Right atrium auricular region (tissue), 2 donors: Measurements from ENCODE around the gene TIFAB. TPM values are rescaled to one million over a fixed set of nuclear protein-coding genes. Genes with fewer than 3 reads are reported as not detected.
A peak's percentile ranks its signal among the peaks of the same experiment; 100 is the strongest.

Source experiments
- DNase-seq: peaks from one replicate; pipeline ENCODE4 v3.0.0-alpha.2; 2019; ENCODE audit warnings: low spot score
- H3K27ac ChIP-seq, 2 donors: fragments of 200-600 bp; sonication (generic); 1 replicate in 1 of 2; 2 replicates in 1 of 2; pipeline ENCODE4 v1.5.1; 2016 to 2019
- H3K27me3 ChIP-seq, 2 donors: fragments of 200-600 bp; sonication (generic); one replicate each; pipeline versions ENCODE4 v1.5.1 to v1.6.0; 2017 to 2019
- H3K36me3 ChIP-seq: fragments of 200-600 bp; sonication (generic); one replicate; pipeline ENCODE4 v1.5.1; 2016
- H3K4me1 ChIP-seq, 2 donors: fragments of 200-600 bp; sonication (generic); one replicate each; pipeline versions ENCODE4 v1.5.1 to v1.6.0; 2017 to 2019
- H3K4me3 ChIP-seq, 2 donors: fragments of 200-600 bp; sonication (generic); 1 replicate in 1 of 2; 2 replicates in 1 of 2; pipeline ENCODE4 v1.5.1; 2017 to 2019; ENCODE audit warnings: mild to moderate bottlenecking in 1 of 2, moderate library complexity in 1 of 2
- H3K9me3 ChIP-seq, 2 donors: fragments of 200-600 bp; sonication (generic); one replicate each; pipeline ENCODE4 v1.5.1; 2019
- total RNA-seq, 2 donors: library from RNA; depleted of rRNA; stranded (reverse); fragments of >200 nt; gene quantifications; one replicate each; pipeline ENCODE4 v1.1.0, GENCODE V29; 2016
- TF ChIP-seq, protein P1 (sequence below), 2 donors: fragments of 200-600 bp; sonication (generic); IDR thresholded peaks; one replicate each; pipeline ENCODE4 v1.5.1; 2019; ENCODE audit warnings: antibody characterized with exemption in 2 of 2

The TIFAB gene
- total RNA-seq, 2 donors from 2014 or later, result not detected

DNA sequence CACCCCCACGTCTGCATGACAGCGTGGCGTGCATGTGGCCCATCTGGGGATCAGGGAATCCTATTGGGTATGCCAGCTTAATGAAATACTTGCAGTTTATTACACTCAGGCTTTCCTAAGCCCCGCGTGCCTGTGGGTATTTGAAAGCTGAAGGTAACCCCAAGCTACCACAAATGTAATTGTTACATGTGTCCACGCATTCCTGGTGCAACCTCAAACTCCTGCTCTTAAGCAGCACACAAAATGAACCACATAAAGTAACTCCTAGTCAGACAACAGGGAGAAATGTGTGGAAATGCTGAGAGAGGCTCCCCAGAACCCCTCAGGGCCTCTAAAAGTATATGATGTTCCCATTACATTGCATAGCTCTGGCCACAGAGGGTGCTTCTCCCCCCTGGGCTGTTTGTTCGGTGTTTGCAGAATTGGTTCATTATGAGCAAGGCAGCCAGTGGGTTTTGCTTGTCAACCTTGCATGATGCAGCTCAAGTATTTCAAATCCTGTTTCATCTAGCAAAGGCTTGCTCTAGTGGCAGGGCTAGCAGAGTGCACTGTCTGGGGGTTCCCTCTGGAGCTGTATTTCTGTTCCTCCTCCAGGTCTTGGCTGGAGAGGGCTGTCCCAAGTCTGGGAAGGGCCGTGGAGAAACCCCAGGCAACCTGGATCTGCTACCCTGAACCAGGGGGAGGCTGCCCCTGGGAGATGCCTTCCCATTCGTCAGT lies 3.2 kb downstream of the TIFAB start:
- Histone ChIP-seq H3K36me3 (no peaks in the 10 kb centered on the region), H3K4me3 (no peak overlapping the region), H3K27ac (no peak overlapping the region), H3K9me3 (no peaks in the 10 kb centered on the region), H3K4me1 (no peaks in the 10 kb centered on the region), H3K27me3 (no peaks in the 10 kb centered on the region)
- TF ChIP-seq, protein P1, sequence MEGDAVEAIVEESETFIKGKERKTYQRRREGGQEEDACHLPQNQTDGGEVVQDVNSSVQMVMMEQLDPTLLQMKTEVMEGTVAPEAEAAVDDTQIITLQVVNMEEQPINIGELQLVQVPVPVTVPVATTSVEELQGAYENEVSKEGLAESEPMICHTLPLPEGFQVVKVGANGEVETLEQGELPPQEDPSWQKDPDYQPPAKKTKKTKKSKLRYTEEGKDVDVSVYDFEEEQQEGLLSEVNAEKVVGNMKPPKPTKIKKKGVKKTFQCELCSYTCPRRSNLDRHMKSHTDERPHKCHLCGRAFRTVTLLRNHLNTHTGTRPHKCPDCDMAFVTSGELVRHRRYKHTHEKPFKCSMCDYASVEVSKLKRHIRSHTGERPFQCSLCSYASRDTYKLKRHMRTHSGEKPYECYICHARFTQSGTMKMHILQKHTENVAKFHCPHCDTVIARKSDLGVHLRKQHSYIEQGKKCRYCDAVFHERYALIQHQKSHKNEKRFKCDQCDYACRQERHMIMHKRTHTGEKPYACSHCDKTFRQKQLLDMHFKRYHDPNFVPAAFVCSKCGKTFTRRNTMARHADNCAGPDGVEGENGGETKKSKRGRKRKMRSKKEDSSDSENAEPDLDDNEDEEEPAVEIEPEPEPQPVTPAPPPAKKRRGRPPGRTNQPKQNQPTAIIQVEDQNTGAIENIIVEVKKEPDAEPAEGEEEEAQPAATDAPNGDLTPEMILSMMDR (IDR thresholded peaks at IDR 0.05), result no peak
- no peak for DNase-seq

DNA sequence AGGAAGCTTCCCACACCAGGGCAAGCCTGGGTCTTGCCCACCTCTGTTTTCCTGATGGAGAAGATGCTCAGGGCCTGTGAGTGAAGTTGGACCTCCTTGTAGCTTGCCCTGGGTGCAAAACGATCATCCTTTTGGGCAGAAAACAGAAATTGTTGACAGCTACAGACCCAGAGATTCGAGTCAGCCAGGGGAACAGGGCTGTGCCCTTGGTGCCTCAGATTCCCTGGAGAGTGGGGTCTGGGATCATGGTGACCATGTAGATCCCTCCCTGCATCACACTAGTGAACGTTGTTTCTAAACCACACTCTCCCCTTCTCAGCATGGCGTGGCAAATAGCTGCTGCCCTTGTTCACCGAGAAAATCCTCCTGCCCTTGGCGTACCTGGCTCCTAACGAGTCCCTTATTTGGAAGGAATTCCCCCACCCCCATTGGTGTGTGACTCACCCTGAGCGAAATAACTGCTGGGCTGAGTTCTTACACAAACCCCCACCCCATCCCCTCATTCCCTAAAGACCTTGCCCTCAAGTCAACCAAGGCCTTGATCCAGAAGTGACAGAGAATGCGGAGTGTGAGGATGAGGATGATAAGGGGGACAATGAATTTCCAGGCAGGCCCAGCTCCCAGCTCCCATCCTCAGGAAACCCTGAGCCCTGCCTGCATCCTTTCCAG lies 3.9 kb downstream of the TIFAB start:
- H3K4me3 ChIP-seq, result no peak overlapping the region
- H3K4me1 ChIP-seq, result peaks cover 0 to 4% of the 10 kb centered on the region in 2 donors
- TF ChIP-seq, protein P1 (IDR thresholded peaks at IDR 0.05), result no peak
- H3K36me3 ChIP-seq, result no peaks in the 10 kb centered on the region
- H3K9me3 ChIP-seq, result no peaks in the 10 kb centered on the region
- DNase-seq, result no peak
- H3K27me3 ChIP-seq, result no peaks in the 10 kb centered on the region
- no peak overlapping the region for H3K27ac ChIP-seq

DNA sequence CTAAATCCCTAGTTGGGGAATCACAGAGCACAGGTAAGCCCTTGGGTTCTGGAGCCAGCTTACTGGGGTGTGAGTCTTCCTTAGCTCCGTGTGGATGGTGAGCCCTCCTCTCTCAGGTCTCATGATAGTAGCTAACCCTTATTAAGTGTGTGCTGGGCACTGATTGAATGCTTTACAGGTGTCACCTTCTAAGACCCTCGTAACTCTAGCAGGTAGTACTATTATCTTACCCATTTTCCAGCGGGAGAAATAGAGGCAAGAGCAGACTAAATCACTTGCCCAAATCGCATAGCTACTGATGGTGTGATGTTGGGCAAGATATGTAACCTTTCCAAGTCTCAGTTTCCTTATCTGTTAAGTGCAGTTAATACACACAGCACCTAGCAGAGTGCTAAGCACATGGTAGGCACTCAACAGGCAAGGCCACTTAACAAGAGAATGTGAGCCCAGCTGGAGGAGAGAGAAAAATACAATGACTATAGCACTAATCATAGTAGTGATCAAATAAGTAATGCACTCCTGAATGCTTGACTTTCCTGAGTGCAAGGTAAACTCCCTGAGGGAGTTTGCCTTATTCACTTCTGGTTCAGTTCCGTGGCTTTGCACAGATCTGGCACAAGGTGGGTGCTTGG lies 4.7 kb downstream of the TIFAB start, which contains the start of gene DCANP1:
Gene DCANP1, minus strand, starts transcription at position 51 of the 632 bp plus-strand sequence. CDS start 240 bp downstream, outside the sequence.
- no peak within 1 kb of the TSS for H3K4me3 ChIP-seq
- TF ChIP-seq, protein P1 (IDR thresholded peaks at IDR 0.05), result no peak
- DNase-seq, result no peak

DNA sequence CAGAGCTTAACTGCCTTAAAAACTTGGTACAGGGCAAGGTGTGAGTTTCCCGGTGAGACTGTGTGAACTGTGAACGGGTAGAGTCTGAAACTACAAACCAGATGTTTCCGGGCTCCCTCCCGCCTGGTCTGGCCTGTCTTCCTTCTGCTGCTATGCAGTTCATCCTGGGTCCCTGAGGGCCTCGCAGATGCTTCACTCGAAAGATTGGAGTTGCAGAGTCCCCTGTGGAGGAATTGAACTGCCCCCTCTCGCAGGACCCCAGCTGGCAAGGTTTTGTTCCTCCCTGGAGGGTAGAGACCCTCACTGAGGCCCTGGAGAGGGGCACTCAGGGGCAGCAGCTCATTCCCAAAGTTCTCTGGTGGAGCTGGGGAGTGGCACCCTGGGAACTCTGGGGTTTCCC lies 5.5 kb downstream of the TIFAB start:
- Histone ChIP-seq H3K9me3 (no peaks in the 10 kb centered on the region), H3K4me1 (peaks cover 0 to 8% of the 10 kb centered on the region in 2 donors), H3K4me3 (no peak overlapping the region), H3K27me3 (no peaks in the 10 kb centered on the region), H3K27ac (no peak overlapping the region), H3K36me3 (no peaks in the 10 kb centered on the region)
- TF ChIP-seq, protein P1 (IDR thresholded peaks at IDR 0.05), result no peak
- peak; percentile 28 for DNase-seq

More for the DNA sequence above, 4.7 kb downstream of the TIFAB start, which contains the start of gene DCANP1:
- no peaks in the 10 kb centered on the region for H3K9me3 ChIP-seq
- no peaks in the 10 kb centered on the region for H3K36me3 ChIP-seq
- H3K27me3 ChIP-seq, result no peaks in the 10 kb centered on the region
- H3K4me1 ChIP-seq, result peaks cover 0 to 6% of the 10 kb centered on the region in 2 donors
- no peak within 1 kb of the TSS for H3K27ac ChIP-seq

DNA sequence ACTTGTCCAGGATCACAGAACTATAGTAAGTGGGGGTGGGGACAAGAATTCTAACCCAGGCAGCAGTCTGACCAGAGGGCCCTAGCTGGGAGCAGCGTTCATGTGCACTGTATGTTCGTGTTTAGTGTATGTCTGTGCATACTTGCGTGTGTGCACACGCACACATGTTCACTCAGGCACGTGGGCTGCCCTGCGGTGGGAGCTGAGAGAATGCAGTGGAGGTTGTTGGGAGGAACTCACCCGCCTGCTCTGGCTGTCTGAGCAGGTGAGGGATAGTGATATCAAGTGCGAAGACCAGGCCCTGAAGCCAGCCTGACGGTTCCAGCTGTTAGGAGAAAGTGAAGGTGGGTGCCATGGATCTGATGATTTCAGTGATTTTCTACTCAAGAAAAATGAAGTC lies 5.9 kb downstream of the TIFAB start:
- TF ChIP-seq, protein P1 (IDR thresholded peaks at IDR 0.05), result no peak
- DNase-seq, result peak; percentile 38
- H3K27ac ChIP-seq, result no peak overlapping the region

More for the DNA sequence above, 5.9 kb downstream of the TIFAB start:
- no peak overlapping the region for H3K4me3 ChIP-seq
- no peaks in the 10 kb centered on the region for H3K36me3 ChIP-seq
- no peaks in the 10 kb centered on the region for H3K9me3 ChIP-seq
- H3K27me3 ChIP-seq, result no peaks in the 10 kb centered on the region
- H3K4me1 ChIP-seq, result peaks cover 0 to 11% of the 10 kb centered on the region in 2 donors
